PC-3 (cell line): Measurements from ENCODE around the gene PUM2. TPM values are rescaled to one million over a fixed set of nuclear protein-coding genes. Genes with fewer than 3 reads are reported as not detected.
A peak's percentile ranks its signal among the peaks of the same experiment; 100 is the strongest.

Experiments used
- ATAC-seq: fragments of 200-7000 bp; cut with Tn5 transposase; 2 replicates; pipeline ENCODE4 v1.9.1; 2020; ENCODE audit warnings: mild to moderate bottlenecking, moderate library complexity
- BruUV-seq: library from RNA; stranded (reverse); fragments of 400-500 nt; replicated peaks from 2 replicates; lab custom pipeline; 2021; lab: Mats Ljungman, UMichigan
- CTCF ChIA-PET: fragments of 300-600 bp; sonication (Branson Sonifier 250); formaldehyde crosslinking; loops from one replicate; lab custom pipeline; 2022; ENCODE audit warnings: antibody characterized with exemption; lab: Charles Lee
- POLR2A ChIA-PET: fragments of 300-600 bp; sonication (Branson Sonifier 250); formaldehyde crosslinking; loops from one replicate; lab custom pipeline; 2022; ENCODE audit warnings: antibody characterized with exemption; ENCODE audit not compliant: unreplicated experiment; lab: Charles Lee
- DNase-seq: peaks from one replicate; pipeline ENCODE4 v3.0.0-alpha.2; 2015
- H2AFZ ChIP-seq: fragments of 300-600 bp; sonication (generic); 2 replicates; pipeline ENCODE4 v1.6.0; 2016; ENCODE audit warnings: antibody characterized with exemption, low read length
- H3F3A ChIP-seq: fragments of 300-600 bp; sonication (generic); one replicate; pipeline ENCODE4 v1.6.0; 2017; ENCODE audit warnings: antibody characterized with exemption, low read length, control low read depth, mild to moderate bottlenecking; ENCODE audit not compliant: unreplicated experiment
- H3K27ac ChIP-seq: fragments of 300-600 bp; sonication (generic); 2 replicates; pipeline ENCODE4 v1.5.1; 2016; ENCODE audit warnings: mild to moderate bottlenecking, low read length
- H3K27me3 ChIP-seq: fragments of 300-600 bp; sonication (generic); 2 replicates; pipeline ENCODE4 v1.6.1; 2016; ENCODE audit warnings: low read length, mixed read lengths
- H3K36me3 ChIP-seq: fragments of 300-600 bp; sonication (generic); 2 replicates; pipeline ENCODE4 v1.6.1; 2016; ENCODE audit warnings: low read depth, mixed run types, low read length, mixed read lengths
- H3K4me1 ChIP-seq: fragments of 300-600 bp; sonication (generic); 2 replicates; pipeline ENCODE4 v1.5.1; 2016; ENCODE audit warnings: low read length; ENCODE audit not compliant: insufficient read depth
- H3K4me2 ChIP-seq: fragments of 300-600 bp; sonication (generic); 2 replicates; pipeline ENCODE4 v1.6.0; 2016; ENCODE audit warnings: low read length
- H3K4me3 ChIP-seq: fragments of 300-600 bp; sonication (generic); 2 replicates; pipeline ENCODE4 v1.5.1; 2016; ENCODE audit warnings: mild to moderate bottlenecking, low read length, mixed read lengths
- H3K79me2 ChIP-seq: fragments of 300-600 bp; sonication (generic); 2 replicates; pipeline ENCODE4 v1.6.1; 2017; ENCODE audit warnings: low read length, mixed read lengths
- H3K9ac ChIP-seq: fragments of 300-600 bp; sonication (generic); 2 replicates; pipeline ENCODE4 v1.6.0; 2016; ENCODE audit warnings: mild to moderate bottlenecking, low read length
- H3K9me2 ChIP-seq: fragments of 300-600 bp; sonication (generic); replicated peaks from 2 replicates; pipeline ENCODE4 v1.6.1; 2016; ENCODE audit warnings: mixed run types, low read length, mixed read lengths
- H3K9me3 ChIP-seq: fragments of 300-600 bp; sonication (generic); 2 replicates; pipeline ENCODE4 v1.6.1; 2016; ENCODE audit warnings: low read length, mixed read lengths
- H4K20me1 ChIP-seq: fragments of 300-600 bp; sonication (generic); 2 replicates; pipeline ENCODE4 v1.6.1; 2016; ENCODE audit warnings: low read length, mixed read lengths
- CTCF ChIP-seq: fragments of 300-600 bp; sonication (generic); conservative IDR thresholded peaks from 2 replicates; pipeline ENCODE4 v1.5.1; 2017; ENCODE audit warnings: antibody characterized with exemption, low read depth, mild to moderate bottlenecking, low read length
- EZH2 ChIP-seq: fragments of 300-600 bp; sonication (generic); IDR thresholded peaks from one replicate; pipeline ENCODE4 v1.6.1; 2017; ENCODE audit warnings: antibody characterized with exemption, mild to moderate bottlenecking, low read length; ENCODE audit not compliant: unreplicated experiment
- EZH2phosphoT487 ChIP-seq: fragments of 300-600 bp; sonication (generic); IDR thresholded peaks from 2 replicates; pipeline ENCODE4 v1.6.1; 2018; ENCODE audit warnings: mild to moderate bottlenecking, antibody characterized with exemption, low read length, borderline replicate concordance
- intact Hi-C: fragments of 100-400 bp; cut with micrococcal nuclease; formaldehyde crosslinking; loops from 2 replicates; pipeline ENCODE4 v1.9.0; 2023
- total RNA-seq: library from RNA; depleted of rRNA; stranded (reverse); fragments of >200 nt; gene quantifications from 2 replicates; pipeline ENCODE4 v1.2.3, GENCODE V29; 2014

PUM2 gene
- total RNA-seq, 1 experiment from 2014 or later, result 14.9 TPM

DNA sequence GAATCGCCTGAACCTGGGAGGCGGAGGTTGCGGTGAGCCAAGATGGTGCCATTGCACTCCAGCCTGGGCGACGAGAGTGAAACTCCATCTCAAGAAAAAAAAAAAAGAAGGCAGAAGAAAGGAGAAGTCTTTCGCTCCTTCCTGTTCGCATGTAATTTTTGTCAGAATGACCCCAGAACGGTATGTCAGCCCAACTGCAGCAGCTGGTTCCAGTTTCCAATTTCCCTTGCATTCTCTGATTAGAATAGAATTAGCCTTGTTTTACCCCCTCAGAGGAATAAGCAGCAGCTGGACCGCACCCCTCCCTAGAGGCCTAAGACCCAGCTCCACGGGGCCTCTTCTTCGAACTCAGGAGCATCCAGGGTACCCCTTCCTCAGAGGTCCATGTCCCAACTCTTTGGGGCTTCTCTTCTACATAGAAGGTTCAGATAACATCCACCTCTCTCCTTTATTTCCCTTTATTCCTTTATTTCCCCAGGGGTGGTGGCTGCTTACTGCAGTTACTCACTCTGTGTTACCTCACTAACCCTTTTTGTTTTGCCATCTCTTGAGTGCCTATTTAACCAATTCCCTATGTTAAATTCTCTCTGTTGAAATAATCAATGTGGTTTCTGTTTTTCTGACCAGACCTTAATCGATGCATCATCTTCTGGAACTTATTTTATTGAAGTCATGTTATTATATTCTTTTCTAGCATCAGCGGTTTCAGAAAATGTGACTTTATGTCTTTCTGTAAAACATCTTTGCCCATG lies 7.2 kb upstream of the PUM2 start:
- Histone ChIP-seq H3K9ac (no peak overlapping the region), H2AFZ (no peak overlapping the region), H3K9me3 (no peaks in the 10 kb centered on the region), H4K20me1 (no peaks in the 10 kb centered on the region), H3K27ac (no peak overlapping the region), H3K36me3 (no peaks in the 10 kb centered on the region), H3K4me1 (peaks cover 7% of the 10 kb centered on the region; the same call in 1 of the 2 replicates), H3F3A (no peaks in the 10 kb centered on the region), H3K79me2 (no peaks in the 10 kb centered on the region), H3K4me3 (no peak overlapping the region), H3K4me2 (no peak overlapping the region), H3K9me2 (no peaks in the 10 kb centered on the region), H3K27me3 (no peaks in the 10 kb centered on the region)
- no peak for DNase-seq
- POLR2A ChIA-PET, result no interaction called here
- no peak for ATAC-seq
- no peak for TF ChIP-seq EZH2phosphoT487
- TF ChIP-seq EZH2, result no peak
- no peak for TF ChIP-seq CTCF
- BruUV-seq, result no TSS peak
- CTCF ChIA-PET, result no interaction called here
- intact Hi-C loops, result no loop called here

GRCh38 chr2:20356042-20356441 lies 5.4 kb upstream of the PUM2 start:
- H3K9me2 ChIP-seq, result no peaks in the 10 kb centered on the region
- H3K9ac ChIP-seq, result no peak overlapping the region
- H3K27ac ChIP-seq, result no peak overlapping the region
- no peaks in the 10 kb centered on the region for H3K36me3 ChIP-seq
- H3K79me2 ChIP-seq, result no peaks in the 10 kb centered on the region; the same call in 1 of the 2 replicates
- TF ChIP-seq CTCF (no peak), EZH2phosphoT487 (no peak), EZH2 (no peak)
- intact Hi-C loops, result no loop called here
- no peaks in the 10 kb centered on the region for H3K9me3 ChIP-seq
- peaks cover 19% of the 10 kb centered on the region for H3K4me1 ChIP-seq
- H4K20me1 ChIP-seq, result no peaks in the 10 kb centered on the region
- no peak overlapping the region for H3K4me2 ChIP-seq
- ChIA-PET CTCF (interaction anchor here (0.5 kb wide), 1 partner anchor 47 kb away, joined by 3 read pairs; no protein-coding TSS in a partner anchor), POLR2A (no interaction called here)
- no TSS peak for BruUV-seq
- H3F3A ChIP-seq, result no peaks in the 10 kb centered on the region
- H3K27me3 ChIP-seq, result no peaks in the 10 kb centered on the region
- peak; percentile 37 for ATAC-seq
- no peak overlapping the region for H2AFZ ChIP-seq
- DNase-seq, result peak; percentile 78
- H3K4me3 ChIP-seq, result no peak overlapping the region

DNA sequence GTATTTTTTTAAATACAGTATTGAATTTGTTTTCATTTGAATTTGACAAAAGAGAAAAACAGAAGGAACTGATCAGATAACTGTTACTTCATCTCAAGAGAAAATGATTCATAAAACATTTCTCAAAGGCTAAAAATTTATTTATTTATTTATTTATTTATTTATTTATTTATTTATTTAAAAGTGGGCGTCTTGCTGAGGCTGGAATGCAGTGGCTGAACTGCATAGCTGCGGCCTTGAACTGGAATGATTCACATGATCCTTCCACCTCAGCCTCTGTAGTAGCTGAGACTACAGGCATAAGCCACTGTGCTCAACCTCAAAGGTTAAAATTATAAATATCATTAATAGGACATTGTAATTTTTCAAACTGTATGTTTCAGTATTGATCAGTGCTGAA lies 4.5 kb upstream of the PUM2 start:
- CTCF ChIA-PET, result no interaction called here
- intact Hi-C loops, result no loop called here
- no peak overlapping the region for H3K27ac ChIP-seq

More for the DNA sequence above, 4.5 kb upstream of the PUM2 start:
- H3K27me3 ChIP-seq, result no peaks in the 10 kb centered on the region
- H3F3A ChIP-seq, result no peaks in the 10 kb centered on the region
- H3K4me1 ChIP-seq, result peaks cover 21% of the 10 kb centered on the region
- DNase-seq (no peak), ATAC-seq (no peak)
- no peak overlapping the region for H2AFZ ChIP-seq
- H4K20me1 ChIP-seq, result no peaks in the 10 kb centered on the region
- no peak overlapping the region for H3K9ac ChIP-seq
- no peak overlapping the region for H3K4me2 ChIP-seq
- H3K9me3 ChIP-seq, result no peaks in the 10 kb centered on the region
- H3K36me3 ChIP-seq, result no peaks in the 10 kb centered on the region
- TF ChIP-seq EZH2, result no peak
- no peak for TF ChIP-seq CTCF
- TF ChIP-seq EZH2phosphoT487, result no peak
- peaks cover 4% of the 10 kb centered on the region for H3K79me2 ChIP-seq
- POLR2A ChIA-PET, result no interaction called here
- BruUV-seq, result no TSS peak
- H3K4me3 ChIP-seq, result no peak overlapping the region
- H3K9me2 ChIP-seq, result no peaks in the 10 kb centered on the region
